GM13976 (cell line): Measurements from ENCODE around the gene MGMT.

Experiments used
- DNase-seq: peaks from one replicate; pipeline ENCODE4 v3.0.0; 2012; ENCODE audit warnings: low spot score
- CTCF ChIP-seq: IDR thresholded peaks from 2 replicates; pipeline ENCODE4 v1.5.1; 2012; ENCODE audit warnings: borderline replicate concordance, mild to moderate bottlenecking; ENCODE audit not compliant: insufficient read depth; ENCODE audit errors: extremely low read depth, missing control alignments, control extremely low read depth
- in situ Hi-C: fragments of 300-500 bp; cut with MboI; formaldehyde crosslinking; loops from one replicate; pipeline ENCODE4 v1.12.0; 2022; ENCODE audit warnings: low sequenced_read_pairs, mixed read lengths, inconsistent platforms; ENCODE audit not compliant: unreplicated experiment

Gene MGMT

GRCh38 chr10:129812398-129812797, 345.4 kb downstream of the MGMT start:
- DNase-seq = no peak
- no peak for TF ChIP-seq CTCF
- in situ Hi-C loops = no loop called here

GRCh38 chr10:129814681-129815646, 347.9 kb downstream of the MGMT start:
- no peak for DNase-seq
- in situ Hi-C loops = no loop called here
- no peak for TF ChIP-seq CTCF

GRCh38 chr10:129815898-129816655, 349.0 kb downstream of the MGMT start:
- in situ Hi-C loops = no loop called here
- DNase-seq = no peak
- no peak for TF ChIP-seq CTCF

- no peak for DNase-seq
- in situ Hi-C loops = no loop called here
- TF ChIP-seq CTCF = no peak
Observed at GRCh38 chr10:129816656-129817045, 349.6 kb downstream of the MGMT start.
